Measurements from ENCODE around the gene LDAF1.

Gene LDAF1

GRCh38 chr16:21228361-21228872, 69.9 kb downstream of the LDAF1 start:
- no peak for DNase-seq (ENCODE audit: low read depth)
- TF ChIP-seq CTCF (IDR thresholded peaks at IDR 0.05; ENCODE audit: low read depth, low read length): no peak
- no peak for TF ChIP-seq MAX (IDR thresholded peaks at IDR 0.05; ENCODE audit: low read depth, low read length)
- TF ChIP-seq POLR2A (IDR thresholded peaks at IDR 0.05; ENCODE audit: extremely low read depth, insufficient read length): no peak
- TF ChIP-seq MYC (IDR thresholded peaks at IDR 0.05; ENCODE audit: low read depth, low read length): no peak
- no peak overlapping the region for H3K4me3 ChIP-seq (ENCODE audit: low read depth, low read length)
